Thoracic aorta (tissue), 2 donors: Measurements from ENCODE around the gene TCHHL1. TPM values are rescaled to one million over a fixed set of nuclear protein-coding genes. Genes with fewer than 3 reads are reported as not detected.

ENCODE experiments used
- ATAC-seq: fragments of 150-250 bp; one replicate; pipeline ENCODE4 v1.8.0; 2017; ENCODE audit warnings: low read depth; ENCODE audit not compliant: insufficient number of reproducible peaks, low FRiP score
- DNase-seq: peaks from one replicate; pipeline ENCODE4 v3.0.0-alpha.2; 2020; ENCODE audit warnings: low spot score
- H3K27ac ChIP-seq, 2 donors: fragments of 200-600 bp; sonication (generic); 1 replicate in 1 of 2; 2 replicates in 1 of 2; pipeline ENCODE4 v1.5.1; 2016; ENCODE audit warnings: mild to moderate bottlenecking in 2 of 2, moderate library complexity in 2 of 2
- H3K27me3 ChIP-seq: fragments of 200-600 bp; sonication (generic); replicated peaks from 2 replicates; pipeline ENCODE4 v1.6.0; 2016; ENCODE audit warnings: mild to moderate bottlenecking; ENCODE audit not compliant: insufficient read depth
- H3K36me3 ChIP-seq: fragments of 200-600 bp; sonication (generic); one replicate; pipeline ENCODE4 v1.5.1; 2016
- H3K4me1 ChIP-seq, 2 donors: fragments of 200-600 bp; sonication (generic); 1 replicate in 1 of 2; 2 replicates in 1 of 2; pipeline versions ENCODE4 v1.5.1 to v1.6.0; 2016; ENCODE audit warnings: low read depth in 2 of 2, mild to moderate bottlenecking in 1 of 2; ENCODE audit not compliant: control insufficient read depth in 1 of 2
- H3K4me3 ChIP-seq: fragments of 200-600 bp; sonication (generic); 2 replicates; pipeline ENCODE4 v1.5.1; 2016; ENCODE audit warnings: mild to moderate bottlenecking
- H3K9me3 ChIP-seq: fragments of 200-600 bp; sonication (generic); 2 replicates; pipeline ENCODE4 v1.5.1; 2016
- total RNA-seq, 2 donors: library from RNA; depleted of rRNA; stranded (reverse); fragments of >200 nt; gene quantifications; one replicate each; pipeline versions ENCODE4 v1.1.0 to v1.2.3, GENCODE V29; 2016
- TF ChIP-seq, protein P1 (sequence below): fragments of 200-600 bp; sonication (generic); IDR thresholded peaks from one replicate; pipeline ENCODE4 v1.5.1; 2019; ENCODE audit warnings: antibody characterized with exemption

The TCHHL1 gene
- total RNA-seq, 2 donors from 2014 or later, result not detected

DNA sequence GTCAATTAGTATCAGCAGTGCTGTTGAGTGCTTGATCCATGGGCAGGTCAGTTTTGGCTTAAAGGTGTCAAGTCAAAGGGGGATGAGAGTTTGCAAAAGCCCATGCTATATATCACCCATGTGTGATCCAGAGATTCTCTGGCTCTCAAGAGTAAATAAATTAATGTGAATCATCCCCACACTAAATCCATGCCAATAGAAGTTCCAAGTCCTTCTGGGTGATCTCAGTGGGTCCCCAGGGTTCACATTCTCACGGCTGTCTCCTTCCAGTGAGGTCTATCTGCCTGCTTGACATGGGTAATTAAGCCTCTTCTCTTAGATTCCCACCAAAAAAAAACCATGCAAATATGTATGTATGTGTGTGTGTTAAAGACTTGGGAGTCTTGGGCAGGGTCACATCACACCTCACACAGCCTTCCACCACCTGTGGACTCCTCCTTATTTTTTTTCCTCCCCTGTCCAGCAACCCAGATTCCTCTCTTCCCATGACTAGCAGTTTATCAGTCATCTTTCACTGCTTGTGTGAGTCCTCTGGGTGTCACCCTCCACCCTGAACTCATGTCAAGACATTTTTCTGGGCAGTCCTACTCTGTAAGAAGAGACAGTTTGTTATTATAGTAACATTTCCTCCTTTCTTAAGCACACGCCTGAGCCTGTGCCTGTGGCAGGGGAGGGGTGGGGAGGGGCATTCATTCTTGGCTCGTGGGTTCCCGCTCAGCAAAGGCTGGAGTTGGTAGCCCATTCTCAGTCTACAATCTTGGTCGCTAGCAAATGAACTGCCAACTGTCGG lies 37.8 kb downstream of the TCHHL1 start:
- no peak for ATAC-seq
- Histone ChIP-seq H3K9me3 (no peaks in the 10 kb centered on the region), H3K27ac (no peak overlapping the region), H3K27me3 (no peaks in the 10 kb centered on the region), H3K4me1 (peaks cover 15 to 22% of the 10 kb centered on the region in 2 donors), H3K36me3 (no peaks in the 10 kb centered on the region), H3K4me3 (no peak overlapping the region)
- TF ChIP-seq, protein P1, sequence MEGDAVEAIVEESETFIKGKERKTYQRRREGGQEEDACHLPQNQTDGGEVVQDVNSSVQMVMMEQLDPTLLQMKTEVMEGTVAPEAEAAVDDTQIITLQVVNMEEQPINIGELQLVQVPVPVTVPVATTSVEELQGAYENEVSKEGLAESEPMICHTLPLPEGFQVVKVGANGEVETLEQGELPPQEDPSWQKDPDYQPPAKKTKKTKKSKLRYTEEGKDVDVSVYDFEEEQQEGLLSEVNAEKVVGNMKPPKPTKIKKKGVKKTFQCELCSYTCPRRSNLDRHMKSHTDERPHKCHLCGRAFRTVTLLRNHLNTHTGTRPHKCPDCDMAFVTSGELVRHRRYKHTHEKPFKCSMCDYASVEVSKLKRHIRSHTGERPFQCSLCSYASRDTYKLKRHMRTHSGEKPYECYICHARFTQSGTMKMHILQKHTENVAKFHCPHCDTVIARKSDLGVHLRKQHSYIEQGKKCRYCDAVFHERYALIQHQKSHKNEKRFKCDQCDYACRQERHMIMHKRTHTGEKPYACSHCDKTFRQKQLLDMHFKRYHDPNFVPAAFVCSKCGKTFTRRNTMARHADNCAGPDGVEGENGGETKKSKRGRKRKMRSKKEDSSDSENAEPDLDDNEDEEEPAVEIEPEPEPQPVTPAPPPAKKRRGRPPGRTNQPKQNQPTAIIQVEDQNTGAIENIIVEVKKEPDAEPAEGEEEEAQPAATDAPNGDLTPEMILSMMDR, result no peak
- no peak for DNase-seq

DNA sequence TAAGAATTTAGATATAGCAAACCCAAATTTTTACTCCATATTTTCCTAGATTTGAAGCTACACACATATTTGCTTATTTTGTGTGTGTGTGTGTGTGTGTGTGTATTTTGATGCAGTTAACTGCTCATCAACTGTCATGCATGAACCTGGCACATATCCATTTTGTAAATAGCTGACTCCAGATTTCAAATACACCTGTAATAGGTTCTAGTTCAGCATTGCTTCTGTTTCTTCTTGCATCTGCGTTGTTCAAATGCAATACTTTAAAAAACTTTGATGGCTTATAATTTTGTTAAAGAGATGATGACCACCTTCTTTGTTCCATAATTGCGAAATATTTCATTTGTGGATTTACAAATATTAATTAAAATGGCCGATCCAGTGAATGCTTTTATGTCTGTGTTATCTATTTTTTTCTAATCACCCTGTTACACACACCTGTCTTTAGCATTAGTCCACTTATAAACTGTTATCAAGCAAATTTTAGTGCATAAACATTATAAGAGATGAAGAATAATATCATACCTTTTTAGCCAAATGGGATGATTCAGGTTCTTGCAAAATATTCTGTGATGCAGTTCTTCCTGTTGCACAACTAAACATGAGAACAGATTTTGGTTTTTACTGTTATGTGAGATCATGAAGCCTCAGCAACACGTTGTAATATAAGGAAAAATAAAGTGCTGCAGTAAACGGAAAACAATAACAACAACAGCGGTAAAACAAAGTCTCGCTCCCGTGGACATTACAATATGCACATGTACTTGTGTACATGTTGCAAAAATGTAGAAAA lies 39.4 kb downstream of the TCHHL1 start:
- Histone ChIP-seq H3K4me3 (no peak overlapping the region), H3K27me3 (no peaks in the 10 kb centered on the region), H3K9me3 (no peaks in the 10 kb centered on the region), H3K27ac (no peak overlapping the region), H3K4me1 (peaks cover 15 to 22% of the 10 kb centered on the region in 2 donors), H3K36me3 (no peaks in the 10 kb centered on the region)
- no peak for DNase-seq
- TF ChIP-seq, protein P1, result no peak
- ATAC-seq, result no peak

DNA sequence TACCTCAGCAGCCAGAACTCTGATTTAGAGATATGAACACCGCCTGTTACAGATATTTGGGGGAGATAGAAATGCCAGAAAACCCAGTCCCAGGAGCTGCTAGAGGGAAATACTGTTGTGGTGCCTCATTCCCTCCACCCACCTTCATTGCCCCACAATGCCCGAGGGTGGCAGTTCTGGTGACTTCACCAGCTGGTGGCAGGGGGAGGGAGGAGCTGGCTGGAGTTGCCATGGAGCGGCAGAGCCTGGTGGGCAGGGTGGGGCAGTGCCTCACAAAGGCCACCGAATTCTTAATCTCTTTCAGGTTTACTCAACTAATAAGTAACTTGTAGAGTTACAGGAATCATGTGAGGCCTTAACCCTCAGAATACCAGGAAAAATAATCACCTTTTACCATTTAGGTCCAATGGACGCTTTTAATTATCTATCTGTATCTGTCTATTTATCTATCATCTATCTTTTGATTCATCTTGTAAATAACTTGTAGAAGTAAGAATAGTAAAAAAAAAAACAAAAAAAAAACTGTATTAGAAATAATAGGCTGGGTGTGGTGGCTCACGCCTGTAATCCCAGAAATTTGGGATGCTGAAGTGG lies 40.4 kb downstream of the TCHHL1 start:
- peak; percentile 16 for ATAC-seq
- H3K4me1 ChIP-seq, result peaks cover 15 to 22% of the 10 kb centered on the region in 2 donors
- H3K9me3 ChIP-seq, result no peaks in the 10 kb centered on the region
- DNase-seq, result peak; percentile 68
- TF ChIP-seq, protein P1, result peak; percentile 14
- H3K4me3 ChIP-seq, result peak overlapping the region; percentile 44
- no peaks in the 10 kb centered on the region for H3K27me3 ChIP-seq
- peak overlapping the region; percentile 93 to 95 for H3K27ac ChIP-seq
- no peaks in the 10 kb centered on the region for H3K36me3 ChIP-seq

DNA sequence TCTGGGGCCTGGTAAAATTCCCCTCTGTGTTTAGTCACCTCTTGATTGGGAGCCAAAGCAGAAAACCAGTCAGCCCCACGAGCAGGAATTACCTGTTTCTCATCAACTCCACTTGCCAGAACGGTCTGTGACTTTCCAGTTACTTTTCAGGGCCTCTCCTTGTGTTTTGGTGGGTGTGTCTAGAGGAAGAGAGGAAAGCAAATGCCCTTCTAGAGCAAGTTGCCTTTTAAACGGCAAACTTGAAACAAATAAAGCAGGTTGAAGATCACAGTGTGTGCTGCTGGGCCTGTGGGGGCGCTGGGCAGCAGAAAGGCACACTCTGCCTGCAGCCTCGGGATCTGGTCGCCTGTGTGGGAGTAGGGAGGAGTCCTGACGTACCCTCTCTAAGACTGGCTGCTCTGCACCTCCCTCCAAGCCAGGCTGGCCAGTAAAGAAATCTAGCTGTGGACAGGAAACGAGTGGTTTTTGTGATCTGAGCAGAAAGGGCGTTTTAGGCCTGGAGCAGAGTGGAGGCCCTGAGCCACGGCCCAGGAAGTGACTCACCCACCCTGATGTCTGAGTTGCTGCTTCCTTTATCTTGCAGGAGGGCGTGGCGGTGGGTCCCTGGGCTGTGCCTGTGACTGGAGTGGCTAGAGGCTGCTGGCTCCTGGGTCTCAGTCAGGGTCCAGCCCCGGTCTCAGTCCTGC lies 41.0 kb downstream of the TCHHL1 start:
- DNase-seq (peak; percentile 94), ATAC-seq (peak; percentile 84)
- H3K4me3 ChIP-seq, result peak overlapping the region; percentile 44
- peaks cover 15 to 22% of the 10 kb centered on the region in 2 donors for H3K4me1 ChIP-seq
- no peaks in the 10 kb centered on the region for H3K36me3 ChIP-seq
- H3K27ac ChIP-seq, result peak overlapping the region; percentile 93 to 95
- H3K9me3 ChIP-seq, result no peaks in the 10 kb centered on the region
- TF ChIP-seq, protein P1, result peak; percentile 56
- no peaks in the 10 kb centered on the region for H3K27me3 ChIP-seq
